Measurements from ENCODE around the gene TRMT44.
"Not testable (repeated sequence)": the region's sequence is repeated elsewhere in the genome, so short reads cannot be mapped to it uniquely, and the experiment has no call there.

TRMT44 gene

DNA sequence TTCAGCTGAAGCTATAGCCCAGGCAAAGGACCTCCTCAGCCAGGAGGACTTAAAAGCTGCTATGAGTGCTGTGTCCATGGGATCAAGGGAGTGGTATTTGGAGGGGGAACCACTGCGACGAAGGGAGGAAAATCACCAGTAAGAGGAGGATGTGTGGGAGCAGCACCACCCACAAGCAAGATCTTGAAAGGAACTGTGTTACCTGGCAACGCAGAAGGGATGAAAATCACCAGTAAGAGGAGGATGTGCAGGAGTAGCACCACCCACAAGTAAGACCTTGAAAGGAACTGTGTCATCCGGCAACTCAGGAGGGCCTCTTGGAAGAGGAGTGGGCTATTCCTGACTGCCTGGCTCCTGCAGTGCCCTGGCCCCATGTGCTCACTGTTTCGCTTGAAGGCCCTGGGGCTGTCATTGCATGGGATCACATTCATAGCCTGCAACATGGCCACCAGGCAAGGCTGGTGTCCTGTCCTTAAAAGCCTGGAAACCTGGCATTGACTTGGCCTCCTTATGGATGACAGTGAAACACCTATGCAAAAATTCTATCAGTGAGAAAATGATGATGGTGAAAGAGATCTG lies 48.3 kb downstream of the TRMT44 start:
- no peak for DNase-seq
- H3K36me3 ChIP-seq (ENCODE audit: control insufficient read depth, insufficient read depth, low read length) = no peaks in the 10 kb centered on the region
- H3K27me3 ChIP-seq (replicated peaks; ENCODE audit: control insufficient read depth, insufficient read depth, low read length, poor library complexity, severe bottlenecking) = no peaks in the 10 kb centered on the region
- H3K4me3 ChIP-seq (ENCODE audit: insufficient read depth, low read depth, low read length, poor library complexity, severe bottlenecking) = no peak overlapping the region
- no peak overlapping the region for H3K27ac ChIP-seq (ENCODE audit: insufficient read depth, low read length, poor library complexity, severe bottlenecking)
- no peaks in the 10 kb centered on the region for H3K9me3 ChIP-seq (ENCODE audit: control insufficient read depth, low read length)
- H3K4me1 ChIP-seq (ENCODE audit: control insufficient read depth, insufficient read depth, low read length, poor library complexity, severe bottlenecking) = no peaks in the 10 kb centered on the region

DNA sequence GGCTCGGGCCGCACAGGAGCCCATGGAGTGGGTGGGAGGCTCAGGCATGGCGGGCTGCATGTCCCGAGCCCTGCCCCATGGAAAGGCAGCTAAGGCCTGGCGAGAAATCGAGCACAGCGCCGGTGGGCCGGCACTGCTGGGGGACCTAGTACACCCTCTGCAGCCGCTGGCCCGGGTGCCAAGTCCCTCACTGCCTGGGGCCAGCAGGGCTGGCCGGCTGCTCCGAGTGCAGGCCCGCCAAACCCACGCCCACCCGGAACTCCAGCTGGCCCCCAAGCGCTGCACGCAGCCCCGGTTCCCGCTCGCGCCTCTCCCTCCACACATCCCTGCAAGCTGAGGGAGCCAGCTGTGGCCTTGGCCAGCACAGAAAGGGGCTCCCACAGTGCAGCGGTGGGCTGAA lies 50.9 kb downstream of the TRMT44 start:
- H3K36me3 ChIP-seq (ENCODE audit: control insufficient read depth, insufficient read depth, low read length); H3K27ac ChIP-seq (ENCODE audit: insufficient read depth, low read length, poor library complexity, severe bottlenecking); H3K4me3 ChIP-seq (ENCODE audit: insufficient read depth, low read depth, low read length, poor library complexity, severe bottlenecking): not testable (repeated sequence)

DNA sequence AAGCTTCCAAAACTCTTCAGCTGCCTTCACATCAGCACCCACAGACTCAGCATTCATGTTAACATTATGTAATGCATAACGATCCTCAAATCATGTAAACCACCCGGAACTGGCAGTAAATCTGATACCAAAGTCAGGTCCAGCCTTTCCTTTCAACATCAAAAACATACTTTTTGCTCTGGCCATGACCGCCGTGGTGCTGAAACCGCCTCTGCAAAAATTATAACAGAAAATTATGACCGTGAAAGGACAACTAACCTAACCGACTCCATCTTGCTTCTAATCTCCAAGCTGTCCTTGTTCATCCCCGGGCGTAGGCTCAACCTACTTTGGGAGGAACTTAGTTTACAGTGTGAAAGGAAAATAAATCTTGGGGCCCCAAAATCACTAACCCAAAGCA lies 51.6 kb downstream of the TRMT44 start:
- no peaks in the 10 kb centered on the region for H3K27me3 ChIP-seq (replicated peaks; ENCODE audit: control insufficient read depth, insufficient read depth, low read length, poor library complexity, severe bottlenecking)
- no peak overlapping the region for H3K4me3 ChIP-seq (ENCODE audit: insufficient read depth, low read depth, low read length, poor library complexity, severe bottlenecking)
- H3K9me3 ChIP-seq (ENCODE audit: control insufficient read depth, low read length) = peaks cover 5% of the 10 kb centered on the region
- no peak overlapping the region for H3K27ac ChIP-seq (ENCODE audit: insufficient read depth, low read length, poor library complexity, severe bottlenecking)
- no peaks in the 10 kb centered on the region for H3K36me3 ChIP-seq (ENCODE audit: control insufficient read depth, insufficient read depth, low read length)
- H3K4me1 ChIP-seq (ENCODE audit: control insufficient read depth, insufficient read depth, low read length, poor library complexity, severe bottlenecking) = no peaks in the 10 kb centered on the region
- DNase-seq = no peak

More for the DNA sequence above, 50.9 kb downstream of the TRMT44 start:
- not testable (repeated sequence) for DNase-seq; H3K27me3 ChIP-seq (replicated peaks; ENCODE audit: control insufficient read depth, insufficient read depth, low read length, poor library complexity, severe bottlenecking); H3K9me3 ChIP-seq (ENCODE audit: control insufficient read depth, low read length); H3K4me1 ChIP-seq (ENCODE audit: control insufficient read depth, insufficient read depth, low read length, poor library complexity, severe bottlenecking)

DNA sequence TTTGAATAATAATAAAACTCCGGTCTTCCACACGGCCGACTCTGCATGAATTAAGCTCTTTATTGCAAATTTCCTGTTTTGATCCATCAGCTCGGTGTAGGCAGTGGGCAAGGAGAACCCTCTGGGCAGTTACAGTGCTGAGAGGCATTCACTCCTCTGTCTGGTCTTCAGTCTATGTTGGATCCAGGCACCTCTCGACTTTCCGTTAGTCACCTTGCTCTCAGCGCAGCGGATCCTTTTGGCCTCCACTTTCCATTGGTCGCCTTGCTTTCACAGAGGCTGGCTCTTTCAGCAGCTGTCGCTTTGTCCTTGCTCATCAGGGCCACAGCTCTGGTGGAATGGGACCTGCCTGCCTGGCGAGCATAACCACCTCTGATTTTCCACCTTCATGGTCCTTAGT lies 52.9 kb downstream of the TRMT44 start:
- Histone ChIP-seq H3K27ac (ENCODE audit: insufficient read depth, low read length, poor library complexity, severe bottlenecking) (no peak overlapping the region), H3K4me3 (ENCODE audit: insufficient read depth, low read depth, low read length, poor library complexity, severe bottlenecking) (no peak overlapping the region), H3K9me3 (ENCODE audit: control insufficient read depth, low read length) (peaks cover 5% of the 10 kb centered on the region), H3K36me3 (ENCODE audit: control insufficient read depth, insufficient read depth, low read length) (no peaks in the 10 kb centered on the region), H3K4me1 (ENCODE audit: control insufficient read depth, insufficient read depth, low read length, poor library complexity, severe bottlenecking) (no peaks in the 10 kb centered on the region), H3K27me3 (replicated peaks; ENCODE audit: control insufficient read depth, insufficient read depth, low read length, poor library complexity, severe bottlenecking) (no peaks in the 10 kb centered on the region)
- DNase-seq = no peak

DNA sequence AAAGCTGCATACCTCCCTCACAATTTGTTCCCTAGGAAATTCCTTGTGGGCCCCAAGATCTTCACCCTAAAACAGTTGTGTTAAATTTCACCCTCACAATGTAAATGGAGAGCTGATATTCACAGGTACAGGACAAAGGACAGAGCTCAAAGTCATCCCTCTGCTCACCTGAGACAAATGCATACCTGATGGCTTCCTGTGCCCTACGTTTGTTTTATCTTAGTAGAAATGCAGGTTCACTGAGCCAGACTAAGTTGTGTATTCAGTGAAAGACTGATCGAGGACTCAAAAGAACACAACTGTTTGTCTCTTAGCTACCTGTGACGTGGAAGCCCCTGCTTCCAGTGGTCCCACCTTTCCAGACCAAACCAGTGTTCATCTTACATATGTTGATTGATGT lies 53.6 kb downstream of the TRMT44 start:
- Histone ChIP-seq H3K9me3 (ENCODE audit: control insufficient read depth, low read length) (peaks cover 5% of the 10 kb centered on the region), H3K27ac (ENCODE audit: insufficient read depth, low read length, poor library complexity, severe bottlenecking) (no peak overlapping the region)

DNA sequence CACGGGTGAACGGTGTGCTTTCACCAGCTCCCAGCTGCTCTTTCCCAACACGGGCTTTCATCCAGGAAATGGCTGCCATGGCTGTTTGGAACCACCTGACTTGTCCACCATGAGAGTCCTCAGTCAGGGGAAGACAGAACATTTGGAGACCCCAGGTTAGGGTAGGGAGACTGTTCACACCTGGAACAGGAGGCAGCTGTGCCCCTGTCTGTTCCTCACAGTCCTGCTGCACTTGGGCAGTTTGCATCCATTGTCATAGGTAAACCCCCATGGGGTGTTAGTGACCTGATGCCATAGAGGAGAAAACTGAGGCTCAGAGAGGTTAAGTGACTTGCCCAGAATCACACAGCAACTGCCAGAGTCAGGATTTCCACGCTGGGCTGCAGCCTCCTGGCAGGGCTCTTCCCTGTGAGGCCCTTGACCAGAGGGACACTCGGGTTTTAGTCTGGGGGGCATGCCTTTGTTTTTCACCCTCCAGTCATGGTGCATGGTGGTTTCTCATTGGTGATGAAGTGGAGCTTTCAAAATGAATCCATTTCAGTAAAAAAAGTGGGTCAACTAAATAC lies 54.5 kb downstream of the TRMT44 start:
- Histone ChIP-seq H3K27ac (ENCODE audit: insufficient read depth, low read length, poor library complexity, severe bottlenecking) (no peak overlapping the region), H3K27me3 (replicated peaks; ENCODE audit: control insufficient read depth, insufficient read depth, low read length, poor library complexity, severe bottlenecking) (no peaks in the 10 kb centered on the region), H3K4me1 (ENCODE audit: control insufficient read depth, insufficient read depth, low read length, poor library complexity, severe bottlenecking) (no peaks in the 10 kb centered on the region), H3K9me3 (ENCODE audit: control insufficient read depth, low read length) (peaks cover 5% of the 10 kb centered on the region), H3K4me3 (ENCODE audit: insufficient read depth, low read depth, low read length, poor library complexity, severe bottlenecking) (no peak overlapping the region), H3K36me3 (ENCODE audit: control insufficient read depth, insufficient read depth, low read length) (no peaks in the 10 kb centered on the region)
- DNase-seq = no peak

More for the DNA sequence above, 53.6 kb downstream of the TRMT44 start:
- Histone ChIP-seq H3K27me3 (replicated peaks; ENCODE audit: control insufficient read depth, insufficient read depth, low read length, poor library complexity, severe bottlenecking) (no peaks in the 10 kb centered on the region), H3K36me3 (ENCODE audit: control insufficient read depth, insufficient read depth, low read length) (no peaks in the 10 kb centered on the region), H3K4me3 (ENCODE audit: insufficient read depth, low read depth, low read length, poor library complexity, severe bottlenecking) (no peak overlapping the region), H3K4me1 (ENCODE audit: control insufficient read depth, insufficient read depth, low read length, poor library complexity, severe bottlenecking) (no peaks in the 10 kb centered on the region)
- no peak for DNase-seq

DNA sequence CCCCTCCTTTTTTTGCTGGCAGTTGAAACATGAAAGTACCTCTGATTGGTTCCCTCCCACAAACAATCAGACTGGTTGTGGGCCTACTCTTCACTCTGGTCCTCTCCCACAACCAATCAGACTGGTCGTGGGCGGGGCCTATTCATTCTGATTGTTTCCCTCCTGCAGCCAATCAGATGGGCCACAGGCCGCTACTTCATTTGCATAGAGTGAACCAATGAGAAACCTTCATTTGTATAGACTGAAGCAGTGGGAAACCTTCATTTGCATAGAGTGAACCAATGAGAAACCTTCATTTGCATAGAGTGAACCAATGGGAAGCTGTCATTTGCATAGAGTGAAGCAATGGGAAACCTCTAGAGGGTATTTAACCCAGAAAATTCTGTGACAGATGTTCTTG lies 55.2 kb downstream of the TRMT44 start:
- H3K36me3 ChIP-seq (ENCODE audit: control insufficient read depth, insufficient read depth, low read length) = no peaks in the 10 kb centered on the region
- no peak overlapping the region for H3K27ac ChIP-seq (ENCODE audit: insufficient read depth, low read length, poor library complexity, severe bottlenecking)
- no peak for DNase-seq
- no peaks in the 10 kb centered on the region for H3K4me1 ChIP-seq (ENCODE audit: control insufficient read depth, insufficient read depth, low read length, poor library complexity, severe bottlenecking)
- no peak overlapping the region for H3K4me3 ChIP-seq (ENCODE audit: insufficient read depth, low read depth, low read length, poor library complexity, severe bottlenecking)
- H3K9me3 ChIP-seq (ENCODE audit: control insufficient read depth, low read length) = peaks cover 5% of the 10 kb centered on the region
- no peaks in the 10 kb centered on the region for H3K27me3 ChIP-seq (replicated peaks; ENCODE audit: control insufficient read depth, insufficient read depth, low read length, poor library complexity, severe bottlenecking)

DNA sequence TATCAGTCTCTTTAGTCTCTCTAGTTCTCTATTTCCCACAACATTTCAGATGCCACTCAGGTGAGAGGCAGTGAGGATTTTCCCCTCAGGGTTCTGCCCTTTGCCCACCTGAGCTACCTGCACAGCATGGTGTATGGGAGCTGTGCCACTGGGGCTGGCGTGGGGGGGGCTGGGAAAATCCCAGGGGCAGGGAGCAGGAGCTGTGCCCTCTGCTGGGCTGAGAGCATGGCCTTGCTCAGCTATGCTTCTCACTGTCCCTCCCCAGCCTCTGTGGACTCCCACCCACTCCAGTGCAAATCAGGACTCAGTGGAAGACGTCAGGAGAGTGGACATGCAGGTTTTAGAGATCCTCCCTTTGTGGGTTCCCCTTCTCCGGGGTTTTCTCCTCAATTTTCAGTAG lies 57.2 kb downstream of the TRMT44 start:
- Histone ChIP-seq H3K4me1 (ENCODE audit: control insufficient read depth, insufficient read depth, low read length, poor library complexity, severe bottlenecking) (no peaks in the 10 kb centered on the region), H3K36me3 (ENCODE audit: control insufficient read depth, insufficient read depth, low read length) (no peaks in the 10 kb centered on the region), H3K27ac (ENCODE audit: insufficient read depth, low read length, poor library complexity, severe bottlenecking) (no peak overlapping the region), H3K9me3 (ENCODE audit: control insufficient read depth, low read length) (peaks cover 5% of the 10 kb centered on the region), H3K4me3 (ENCODE audit: insufficient read depth, low read depth, low read length, poor library complexity, severe bottlenecking) (no peak overlapping the region), H3K27me3 (replicated peaks; ENCODE audit: control insufficient read depth, insufficient read depth, low read length, poor library complexity, severe bottlenecking) (no peaks in the 10 kb centered on the region)
- DNase-seq = no peak

DNA sequence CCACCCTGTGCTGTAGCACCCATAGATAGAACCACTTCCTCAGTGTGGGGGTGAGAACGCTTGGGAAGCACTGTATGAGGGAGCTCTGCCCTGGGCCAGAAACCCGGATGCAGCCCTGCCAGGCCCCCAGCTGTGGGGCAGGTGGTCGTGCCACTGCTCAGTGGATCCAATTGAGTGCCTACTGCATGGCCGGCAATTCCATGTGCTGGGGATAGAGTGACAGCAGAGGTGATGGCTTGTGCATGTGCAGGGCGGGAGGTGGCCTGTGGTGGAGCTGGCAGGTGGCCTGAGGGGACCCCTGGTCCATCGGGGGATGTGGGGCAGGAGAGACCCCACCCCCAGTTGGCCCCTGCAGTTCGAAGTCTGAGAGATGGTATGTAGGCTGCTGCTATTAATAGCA lies 60.4 kb downstream of the TRMT44 start:
- H3K4me1 ChIP-seq (ENCODE audit: control insufficient read depth, insufficient read depth, low read length, poor library complexity, severe bottlenecking) = no peaks in the 10 kb centered on the region
- H3K9me3 ChIP-seq (ENCODE audit: control insufficient read depth, low read length) = peaks cover 5% of the 10 kb centered on the region
- H3K27me3 ChIP-seq (replicated peaks; ENCODE audit: control insufficient read depth, insufficient read depth, low read length, poor library complexity, severe bottlenecking) = no peaks in the 10 kb centered on the region
- H3K27ac ChIP-seq (ENCODE audit: insufficient read depth, low read length, poor library complexity, severe bottlenecking) = no peak overlapping the region
- DNase-seq = no peak
- H3K36me3 ChIP-seq (ENCODE audit: control insufficient read depth, insufficient read depth, low read length) = no peaks in the 10 kb centered on the region
- H3K4me3 ChIP-seq (ENCODE audit: insufficient read depth, low read depth, low read length, poor library complexity, severe bottlenecking) = no peak overlapping the region

DNA sequence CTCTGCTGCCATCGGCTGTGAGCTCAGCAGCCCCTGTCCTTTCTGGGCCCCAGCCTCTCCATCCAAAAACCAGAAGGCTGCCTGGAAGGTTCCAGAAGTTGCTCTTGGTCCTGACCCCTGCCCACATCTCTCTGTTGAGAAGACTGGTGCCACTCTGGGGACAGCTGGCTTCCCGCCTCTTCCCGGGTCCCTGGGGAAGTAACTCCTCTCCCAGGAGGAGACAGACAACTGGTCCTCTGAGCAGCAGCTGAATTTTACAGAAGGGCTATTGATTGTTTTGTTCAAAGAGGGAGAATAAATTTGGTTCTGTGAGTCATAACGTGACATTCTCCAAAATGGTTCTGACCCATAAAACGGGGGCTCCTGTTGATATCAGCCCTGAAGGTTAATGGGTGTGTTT lies 61.2 kb downstream of the TRMT44 start:
- H3K4me3 ChIP-seq (ENCODE audit: insufficient read depth, low read depth, low read length, poor library complexity, severe bottlenecking) = no peak overlapping the region
- no peak for DNase-seq
- no peaks in the 10 kb centered on the region for H3K27me3 ChIP-seq (replicated peaks; ENCODE audit: control insufficient read depth, insufficient read depth, low read length, poor library complexity, severe bottlenecking)
- H3K4me1 ChIP-seq (ENCODE audit: control insufficient read depth, insufficient read depth, low read length, poor library complexity, severe bottlenecking) = no peaks in the 10 kb centered on the region
- no peaks in the 10 kb centered on the region for H3K36me3 ChIP-seq (ENCODE audit: control insufficient read depth, insufficient read depth, low read length)
- H3K9me3 ChIP-seq (ENCODE audit: control insufficient read depth, low read length) = no peaks in the 10 kb centered on the region
- no peak overlapping the region for H3K27ac ChIP-seq (ENCODE audit: insufficient read depth, low read length, poor library complexity, severe bottlenecking)

All from effector memory CD4-positive, alpha-beta T cell (primary cell).